ES-I3 (cell line): Measurements from ENCODE around the gene CHPF2.
A peak's percentile ranks its signal among the peaks of the same experiment; 100 is the strongest.

Experiments
- H3K36me3 ChIP-seq: 2 replicates; pipeline ENCODE4 v1.6.1; 2013; ENCODE audit warnings: mild to moderate bottlenecking, low read length, control low read depth, moderate library complexity; ENCODE audit not compliant: insufficient read depth
- H3K4me1 ChIP-seq: 2 replicates; pipeline ENCODE4 v1.6.1; 2013; ENCODE audit warnings: mild to moderate bottlenecking, control low read depth, low read length; ENCODE audit not compliant: insufficient read depth
- H3K9ac ChIP-seq: 2 replicates; pipeline ENCODE4 v1.6.1; 2013; ENCODE audit warnings: low read depth, mild to moderate bottlenecking, low read length, moderate library complexity
- H3K9me3 ChIP-seq: 2 replicates; pipeline ENCODE4 v1.6.1; 2013; ENCODE audit warnings: mild to moderate bottlenecking, low read length, moderate library complexity; ENCODE audit not compliant: control insufficient read depth, insufficient read depth

The CHPF2 gene

GRCh38 chr7:151211155-151211772 lies 21.0 kb upstream of the CHPF2 start:
- H3K9me3 ChIP-seq: no peaks in the 10 kb centered on the region
- H3K9ac ChIP-seq: no peak overlapping the region
- peaks cover 12% of the 10 kb centered on the region for H3K36me3 ChIP-seq
- 0 out of 2 replicates have a peak, but pooled peaks cover 7% of the 10 kb centered on the region for H3K4me1 ChIP-seq

GRCh38 chr7:151212626-151213025 lies 19.7 kb upstream of the CHPF2 start:
- Histone ChIP-seq H3K9me3 (no peaks in the 10 kb centered on the region), H3K9ac (no peak overlapping the region), H3K36me3 (peaks cover 16% of the 10 kb centered on the region), H3K4me1 (0 out of 2 replicates have a peak, but pooled peaks cover 7% of the 10 kb centered on the region)

GRCh38 chr7:151213826-151214225 lies 18.5 kb upstream of the CHPF2 start:
- Histone ChIP-seq H3K36me3 (peaks cover 25% of the 10 kb centered on the region), H3K4me1 (0 out of 2 replicates have a peak, but pooled peaks cover 7% of the 10 kb centered on the region), H3K9ac (no peak overlapping the region), H3K9me3 (no peaks in the 10 kb centered on the region)

GRCh38 chr7:151215396-151215795 lies 16.9 kb upstream of the CHPF2 start:
- no peak overlapping the region for H3K9ac ChIP-seq
- peaks cover 32% of the 10 kb centered on the region for H3K36me3 ChIP-seq
- H3K9me3 ChIP-seq: no peaks in the 10 kb centered on the region
- 0 out of 2 replicates have a peak, but pooled peaks cover 7% of the 10 kb centered on the region for H3K4me1 ChIP-seq

- Histone ChIP-seq H3K36me3 (peaks cover 43% of the 10 kb centered on the region), H3K4me1 (no peaks in the 10 kb centered on the region)
Observed at GRCh38 chr7:151218170-151218569, 14.1 kb upstream of the CHPF2 start.

GRCh38 chr7:151223728-151224127 lies 8.6 kb upstream of the CHPF2 start:
- Histone ChIP-seq H3K36me3 (peaks cover 24% of the 10 kb centered on the region), H3K9me3 (no peaks in the 10 kb centered on the region), H3K4me1 (no peaks in the 10 kb centered on the region), H3K9ac (no peak overlapping the region)

More at GRCh38 chr7:151218170-151218569, 14.1 kb upstream of the CHPF2 start:
- Histone ChIP-seq H3K9ac (no peak overlapping the region), H3K9me3 (no peaks in the 10 kb centered on the region)

- Histone ChIP-seq H3K9ac (peak overlapping the region; percentile 95; the same call in 1 of the 2 replicates), H3K4me1 (no peaks in the 10 kb centered on the region), H3K9me3 (no peaks in the 10 kb centered on the region), H3K36me3 (peaks cover 11% of the 10 kb centered on the region)
Observed at GRCh38 chr7:151225948-151226510, 6.3 kb upstream of the CHPF2 start.

GRCh38 chr7:151226560-151226874 lies 5.8 kb upstream of the CHPF2 start:
- Histone ChIP-seq H3K9me3 (no peaks in the 10 kb centered on the region), H3K4me1 (no peaks in the 10 kb centered on the region), H3K36me3 (peaks cover 9% of the 10 kb centered on the region), H3K9ac (peak overlapping the region; percentile 95)

GRCh38 chr7:151226875-151227782 lies 5.2 kb upstream of the CHPF2 start, which contains the start of gene ABCF2:
Gene ABCF2 (minus strand): TSS chr7:151227205. CDS start chr7:151226458, 747 bp downstream.
- Histone ChIP-seq H3K36me3 (peaks cover 4% of the 10 kb centered on the region), H3K9me3 (no peaks in the 10 kb centered on the region), H3K4me1 (no peaks in the 10 kb centered on the region), H3K9ac (peak within 1 kb of the TSS; percentile 95)

GRCh38 chr7:151228024-151228866 lies 4.0 kb upstream of the CHPF2 start:
- H3K36me3 ChIP-seq: peaks cover 4% of the 10 kb centered on the region; the same call in 1 of the 2 replicates
- no peaks in the 10 kb centered on the region for H3K9me3 ChIP-seq
- H3K4me1 ChIP-seq: no peaks in the 10 kb centered on the region
- H3K9ac ChIP-seq: peak overlapping the region; percentile 95

GRCh38 chr7:151229249-151229648 lies 3.0 kb upstream of the CHPF2 start:
- Histone ChIP-seq H3K9ac (no peak overlapping the region), H3K4me1 (no peaks in the 10 kb centered on the region; the same call in 1 of the 2 replicates), H3K9me3 (no peaks in the 10 kb centered on the region), H3K36me3 (peaks cover 3% of the 10 kb centered on the region)

- H3K36me3 ChIP-seq: no peaks in the 10 kb centered on the region; the same call in 1 of the 2 replicates
- no peaks in the 10 kb centered on the region for H3K9me3 ChIP-seq
- H3K9ac ChIP-seq: no peak overlapping the region
- H3K4me1 ChIP-seq: no peaks in the 10 kb centered on the region; the same call in 1 of the 2 replicates
Observed at GRCh38 chr7:151231080-151231479, 1.2 kb upstream of the CHPF2 start.

GRCh38 chr7:151232917-151233701 lies 826 bp downstream of the CHPF2 start:
- Histone ChIP-seq H3K9me3 (no peaks in the 10 kb centered on the region), H3K36me3 (peaks cover 8% of the 10 kb centered on the region), H3K4me1 (no peaks in the 10 kb centered on the region; the same call in 1 of the 2 replicates), H3K9ac (peak overlapping the region; percentile 84)
